ENCODE results near the gene TRERF1.
"Not testable (repeated sequence)": the region's sequence is repeated elsewhere in the genome, so short reads cannot be mapped to it uniquely, and the experiment has no call there.

TRERF1 gene

DNA sequence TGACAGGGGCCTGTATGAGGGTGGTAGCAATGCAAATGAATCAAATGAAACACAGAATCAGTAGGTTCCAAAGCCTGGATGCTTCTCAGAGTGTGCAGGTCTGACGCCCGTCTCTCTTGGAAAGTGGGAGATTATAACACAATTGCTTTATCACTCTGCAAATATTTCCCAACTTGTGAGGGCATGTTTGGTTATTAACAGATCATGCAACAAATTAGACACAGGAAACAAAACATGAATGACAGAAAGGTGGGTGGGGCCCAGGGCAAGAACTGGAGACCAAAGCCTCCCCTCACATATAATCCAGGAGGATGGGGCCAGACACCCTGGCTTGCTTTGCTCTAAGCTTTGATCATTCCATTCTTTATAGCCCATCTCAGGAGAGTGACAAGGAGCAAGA is 125.5 kb downstream of the TRERF1 start:
- Mint-ChIP-seq H3K4me1 (ENCODE audit: low read depth) (peaks cover 24% of the 10 kb centered on the region), H3K27ac (no peak overlapping the region), H3K27me3 (ENCODE audit: low read depth) (no peaks in the 10 kb centered on the region), H3K4me3 (no peak overlapping the region), H3K9me3 (peaks cover 2% of the 10 kb centered on the region), H3K36me3 (ENCODE audit: low read depth) (peaks cover 34% of the 10 kb centered on the region)

- H3K36me3 Mint-ChIP-seq (ENCODE audit: low read depth), result peaks cover 38% of the 10 kb centered on the region
- H3K27ac Mint-ChIP-seq; H3K4me3 Mint-ChIP-seq; H3K9me3 Mint-ChIP-seq; H3K27me3 Mint-ChIP-seq (ENCODE audit: low read depth): not testable (repeated sequence)
- H3K4me1 Mint-ChIP-seq (ENCODE audit: low read depth), result peaks cover 23% of the 10 kb centered on the region
Measured at GRCh38 chr6:42324656-42325324, 126.9 kb downstream of the TRERF1 start.

GRCh38 chr6:42322676-42323075 is 129.1 kb downstream of the TRERF1 start:
- H3K4me1 Mint-ChIP-seq (ENCODE audit: low read depth), result peaks cover 29% of the 10 kb centered on the region
- H3K27me3 Mint-ChIP-seq (ENCODE audit: low read depth), result no peaks in the 10 kb centered on the region
- no peak overlapping the region for H3K4me3 Mint-ChIP-seq
- H3K27ac Mint-ChIP-seq, result no peak overlapping the region
- H3K9me3 Mint-ChIP-seq, result peaks cover 2% of the 10 kb centered on the region
- H3K36me3 Mint-ChIP-seq (ENCODE audit: low read depth), result peaks cover 36% of the 10 kb centered on the region

DNA sequence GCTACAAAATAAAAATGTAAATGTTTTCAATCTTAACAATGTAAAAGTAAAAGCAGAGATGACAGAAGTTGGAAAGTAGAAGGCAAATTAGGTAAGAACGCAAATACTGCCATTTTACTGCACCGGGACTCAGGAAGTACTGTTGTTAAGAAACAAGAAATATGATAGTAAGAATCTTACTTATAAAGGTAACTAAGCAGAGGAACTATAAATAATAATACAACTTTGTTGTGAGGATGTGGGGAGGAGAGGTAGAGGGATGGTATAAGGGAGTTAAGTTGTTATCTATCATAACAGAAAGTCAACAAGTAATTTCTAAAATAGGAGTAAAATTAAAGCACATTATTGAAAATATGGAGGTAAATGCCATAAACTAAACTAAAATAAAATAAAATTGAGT is 129.8 kb downstream of the TRERF1 start:
- no peak overlapping the region for H3K27ac Mint-ChIP-seq
- H3K27me3 Mint-ChIP-seq (ENCODE audit: low read depth), result no peaks in the 10 kb centered on the region
- H3K36me3 Mint-ChIP-seq (ENCODE audit: low read depth), result peaks cover 33% of the 10 kb centered on the region
- H3K9me3 Mint-ChIP-seq, result peaks cover 2% of the 10 kb centered on the region
- peaks cover 30% of the 10 kb centered on the region for H3K4me1 Mint-ChIP-seq (ENCODE audit: low read depth)
- no peak overlapping the region for H3K4me3 Mint-ChIP-seq

GRCh38 chr6:42320762-42321161 is 131.0 kb downstream of the TRERF1 start:
- H3K27me3 Mint-ChIP-seq (ENCODE audit: low read depth), result no peaks in the 10 kb centered on the region
- H3K4me3 Mint-ChIP-seq, result no peak overlapping the region
- peaks cover 34% of the 10 kb centered on the region for H3K4me1 Mint-ChIP-seq (ENCODE audit: low read depth)
- H3K9me3 Mint-ChIP-seq, result peaks cover 2% of the 10 kb centered on the region
- no peak overlapping the region for H3K27ac Mint-ChIP-seq
- peaks cover 24% of the 10 kb centered on the region for H3K36me3 Mint-ChIP-seq (ENCODE audit: low read depth)

DNA sequence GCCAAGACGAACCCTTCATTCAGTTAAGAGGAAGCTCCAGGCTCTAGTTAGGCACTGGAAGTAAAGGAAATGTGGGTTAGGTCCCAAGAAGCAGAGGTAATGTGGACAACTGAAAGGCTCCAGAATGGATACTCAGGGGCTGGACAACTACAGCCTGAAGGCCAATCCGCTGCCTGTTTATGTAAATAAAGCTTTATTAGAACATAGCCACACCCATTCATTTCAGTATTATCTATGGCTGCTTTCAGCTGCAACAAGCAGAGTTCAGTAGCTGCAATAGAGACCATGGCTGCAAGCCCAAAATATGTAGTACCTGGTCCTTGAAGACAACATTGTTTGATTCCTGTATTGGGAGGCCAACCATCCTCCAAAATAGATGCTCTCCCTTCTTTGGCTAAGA is 133.2 kb downstream of the TRERF1 start:
- Mint-ChIP-seq H3K36me3 (ENCODE audit: low read depth) (peaks cover 11% of the 10 kb centered on the region), H3K4me3 (no peak overlapping the region), H3K27ac (peak overlapping the region; percentile 6), H3K9me3 (peaks cover under 1% of the 10 kb centered on the region), H3K27me3 (ENCODE audit: low read depth) (no peaks in the 10 kb centered on the region), H3K4me1 (ENCODE audit: low read depth) (peaks cover 35% of the 10 kb centered on the region)

DNA sequence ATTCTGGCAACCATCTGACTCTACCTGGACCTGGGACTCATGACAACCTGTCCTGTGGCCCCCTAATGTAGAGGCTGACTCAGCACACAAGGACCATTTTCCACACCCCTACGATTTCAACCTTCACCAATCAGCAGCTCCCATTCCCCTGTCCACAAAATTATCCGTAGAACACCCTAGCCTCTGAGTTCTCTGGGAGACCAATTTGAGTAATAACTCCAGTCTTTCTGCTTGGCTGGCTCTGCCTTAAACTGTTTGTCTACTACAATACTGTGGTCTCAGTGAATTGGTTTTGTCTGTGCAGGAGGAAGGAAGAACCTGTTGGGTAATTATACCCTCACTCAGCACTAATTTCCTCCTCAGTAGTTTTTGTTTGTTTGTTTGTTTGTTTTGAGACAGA is 134.7 kb downstream of the TRERF1 start:
- Mint-ChIP-seq H3K9me3 (no peaks in the 10 kb centered on the region), H3K4me1 (ENCODE audit: low read depth) (peaks cover 40% of the 10 kb centered on the region), H3K36me3 (ENCODE audit: low read depth) (peaks cover 14% of the 10 kb centered on the region), H3K27ac (peak overlapping the region; percentile 73), H3K27me3 (ENCODE audit: low read depth) (no peaks in the 10 kb centered on the region), H3K4me3 (no peak overlapping the region)

GRCh38 chr6:42315991-42316970 is 135.4 kb downstream of the TRERF1 start:
- peaks cover 42% of the 10 kb centered on the region for H3K4me1 Mint-ChIP-seq (ENCODE audit: low read depth)
- no peaks in the 10 kb centered on the region for H3K9me3 Mint-ChIP-seq
- no peaks in the 10 kb centered on the region for H3K27me3 Mint-ChIP-seq (ENCODE audit: low read depth)
- H3K4me3 Mint-ChIP-seq, result no peak overlapping the region
- H3K27ac Mint-ChIP-seq, result peak overlapping the region; percentile 73
- peaks cover 14% of the 10 kb centered on the region for H3K36me3 Mint-ChIP-seq (ENCODE audit: low read depth)

DNA sequence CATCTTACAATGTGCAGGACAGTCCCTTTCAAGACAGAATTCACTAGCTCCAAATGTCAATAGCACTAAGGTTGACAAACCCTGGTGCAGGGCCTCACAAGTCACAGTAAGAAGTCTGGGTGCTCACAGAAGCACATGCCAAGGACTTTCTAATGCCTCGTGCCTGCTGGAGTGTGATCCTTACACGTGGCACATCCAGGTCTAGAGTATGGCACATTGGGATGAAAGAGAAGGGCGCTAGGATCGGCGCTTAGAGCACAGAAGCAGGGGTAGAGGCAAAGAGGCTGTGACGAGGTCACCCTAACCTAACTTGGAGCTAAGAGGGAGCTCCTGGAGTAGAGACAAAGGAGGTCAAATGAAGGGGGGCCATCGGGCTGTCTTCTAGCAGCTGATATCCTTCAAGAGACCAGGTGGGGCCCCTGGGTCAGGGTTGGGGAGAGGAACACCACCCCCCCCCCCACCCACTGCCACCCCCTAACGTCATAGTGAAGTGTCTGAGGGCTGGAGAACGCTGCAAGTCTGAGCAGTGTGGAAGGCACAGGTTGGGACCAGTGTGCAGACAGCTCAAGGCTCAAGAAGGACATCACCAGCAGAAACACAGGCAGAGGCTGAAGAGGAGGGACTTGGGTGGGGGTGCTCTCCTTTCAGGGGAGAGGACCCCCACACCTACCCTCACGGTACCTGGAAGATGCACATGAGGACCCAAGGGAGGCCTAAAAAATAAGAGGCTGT is 136.3 kb downstream of the TRERF1 start:
- Mint-ChIP-seq H3K9me3 (no peaks in the 10 kb centered on the region), H3K27me3 (ENCODE audit: low read depth) (no peaks in the 10 kb centered on the region), H3K4me1 (ENCODE audit: low read depth) (peaks cover 43% of the 10 kb centered on the region), H3K27ac (peak overlapping the region; percentile 21), H3K4me3 (no peak overlapping the region), H3K36me3 (ENCODE audit: low read depth) (peaks cover 14% of the 10 kb centered on the region)

- H3K27me3 Mint-ChIP-seq (ENCODE audit: low read depth), result no peaks in the 10 kb centered on the region
- H3K36me3 Mint-ChIP-seq (ENCODE audit: low read depth), result peaks cover 14% of the 10 kb centered on the region
- H3K9me3 Mint-ChIP-seq, result no peaks in the 10 kb centered on the region
- H3K4me1 Mint-ChIP-seq (ENCODE audit: low read depth), result peaks cover 45% of the 10 kb centered on the region
- H3K27ac Mint-ChIP-seq, result no peak overlapping the region
- H3K4me3 Mint-ChIP-seq, result no peak overlapping the region
Measured at GRCh38 chr6:42314571-42315258, 137.0 kb downstream of the TRERF1 start.

GRCh38 chr6:42313941-42314570 is 137.7 kb downstream of the TRERF1 start:
- H3K27ac Mint-ChIP-seq, result no peak overlapping the region
- H3K27me3 Mint-ChIP-seq (ENCODE audit: low read depth), result no peaks in the 10 kb centered on the region
- H3K9me3 Mint-ChIP-seq, result no peaks in the 10 kb centered on the region
- peaks cover 44% of the 10 kb centered on the region for H3K4me1 Mint-ChIP-seq (ENCODE audit: low read depth)
- no peak overlapping the region for H3K4me3 Mint-ChIP-seq
- H3K36me3 Mint-ChIP-seq (ENCODE audit: low read depth), result peaks cover 14% of the 10 kb centered on the region

DNA sequence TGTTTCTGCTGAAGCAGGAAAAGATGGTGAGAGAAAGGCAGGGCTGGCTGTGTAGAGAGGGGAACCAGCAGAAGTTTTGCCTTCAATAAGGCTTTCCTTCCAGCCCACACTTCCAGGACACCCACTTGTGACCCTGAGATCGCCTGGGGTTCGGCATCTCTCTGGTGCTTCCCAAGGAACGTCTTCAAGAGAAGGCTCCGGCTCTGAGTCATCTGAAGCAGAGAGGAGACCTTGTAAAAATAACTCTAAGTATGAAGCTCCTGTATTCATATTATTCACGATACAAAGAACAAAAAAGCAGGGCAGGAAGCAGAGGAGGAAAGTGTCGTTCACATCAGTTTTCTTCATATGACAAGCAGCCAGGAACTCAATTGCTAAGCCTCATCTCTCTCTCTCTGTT is 138.7 kb downstream of the TRERF1 start:
- Mint-ChIP-seq H3K4me1 (ENCODE audit: low read depth) (peaks cover 42% of the 10 kb centered on the region), H3K4me3 (no peak overlapping the region), H3K27me3 (ENCODE audit: low read depth) (no peaks in the 10 kb centered on the region), H3K36me3 (ENCODE audit: low read depth) (peaks cover 16% of the 10 kb centered on the region), H3K9me3 (no peaks in the 10 kb centered on the region), H3K27ac (peak overlapping the region; percentile 50)

- H3K27ac Mint-ChIP-seq, result no peak overlapping the region
- H3K4me1 Mint-ChIP-seq (ENCODE audit: low read depth), result peaks cover 19% of the 10 kb centered on the region
Measured at GRCh38 chr6:42307141-42307470, 144.6 kb downstream of the TRERF1 start.

More at GRCh38 chr6:42307141-42307470, 144.6 kb downstream of the TRERF1 start:
- peaks cover 9% of the 10 kb centered on the region for H3K36me3 Mint-ChIP-seq (ENCODE audit: low read depth)
- H3K4me3 Mint-ChIP-seq, result no peak overlapping the region
- no peaks in the 10 kb centered on the region for H3K9me3 Mint-ChIP-seq
- no peaks in the 10 kb centered on the region for H3K27me3 Mint-ChIP-seq (ENCODE audit: low read depth)
